Stimulated activated CD8-positive, alpha-beta memory T cell treated with anti-CD3 and anti-CD28 coated beads, Interleukin-12 subunit alpha, Interleukin-12 subunit beta, amount 100 ng/mL, for 24 hours (primary cell): ENCODE measurements around the gene CRYBA2.

Experiments used
- DNase-seq: peaks from one replicate; pipeline ENCODE4 v3.0.0-alpha.2; 2020; ENCODE audit errors: extremely low read depth

CRYBA2 gene

DNA sequence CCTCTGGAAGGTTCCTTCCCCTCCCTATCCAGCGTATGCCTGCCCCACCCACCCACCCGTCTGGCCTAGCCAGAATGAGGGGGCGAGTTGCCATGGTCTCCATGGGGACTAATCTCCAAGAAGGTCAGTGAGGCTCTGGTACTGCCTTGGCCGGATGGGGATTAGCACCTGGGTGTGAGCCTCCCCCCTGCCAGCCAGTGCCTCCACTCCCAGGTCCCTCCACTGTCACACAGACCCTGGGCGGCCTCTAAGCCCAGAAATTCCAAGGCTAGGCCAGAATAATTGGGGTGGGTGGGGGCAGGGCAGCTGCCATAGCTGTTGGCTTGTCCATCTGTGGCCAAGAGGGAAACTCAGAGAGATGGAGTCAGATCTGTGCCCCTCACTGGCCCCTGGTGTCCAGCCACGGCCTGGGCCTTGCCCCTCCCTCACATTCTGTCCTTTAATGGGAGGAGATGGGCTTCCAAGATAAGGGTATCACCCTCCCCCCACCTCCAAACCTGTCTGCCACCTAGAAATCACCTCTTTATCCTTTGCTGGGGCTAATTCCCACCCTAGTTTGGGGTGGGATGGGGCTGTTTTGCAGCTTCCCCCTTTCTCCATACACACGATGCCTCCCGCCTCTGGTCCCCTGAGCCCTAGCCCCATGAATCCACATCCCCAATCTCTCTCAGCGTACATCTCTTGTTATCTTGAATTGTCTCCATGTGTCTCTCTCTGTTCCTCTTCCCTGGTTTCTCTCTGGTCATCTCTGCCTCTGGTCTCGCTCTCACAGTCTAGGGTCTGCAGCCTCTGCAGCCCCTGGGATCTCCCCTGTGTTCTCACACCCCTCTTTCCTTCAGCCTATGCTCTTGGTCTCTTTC is 6.0 kb upstream of the CRYBA2 start:
- DNase-seq = no peak

DNA sequence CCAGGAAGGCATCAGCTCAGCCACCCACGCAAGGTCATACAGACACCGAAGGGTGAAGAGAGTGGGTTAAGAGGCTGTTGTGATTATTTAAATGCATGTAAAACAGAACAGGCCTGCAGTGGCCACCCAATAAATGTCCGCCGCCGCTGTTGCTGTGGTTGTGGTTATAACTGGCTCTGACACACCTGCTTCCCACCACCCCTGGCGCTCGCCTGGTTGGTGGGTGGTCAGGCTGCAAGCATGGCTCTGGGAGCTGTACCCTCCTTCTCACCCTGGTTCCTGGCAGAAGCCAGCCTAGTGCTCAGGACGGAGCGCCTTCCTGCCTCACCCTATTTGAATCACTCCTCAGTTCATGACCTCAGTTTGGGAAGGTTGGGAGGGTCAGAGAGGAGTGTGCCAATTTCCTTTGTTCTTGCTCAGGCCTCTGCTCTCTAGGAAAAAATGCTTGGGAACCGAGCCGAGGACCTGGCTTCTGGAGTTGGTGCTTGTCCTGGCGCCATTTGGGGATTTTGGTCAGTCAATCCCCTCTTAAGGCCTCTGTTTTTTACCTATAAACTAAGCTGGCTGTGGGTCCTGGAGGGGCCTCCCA is 5.3 kb upstream of the CRYBA2 start:
- no peak for DNase-seq

DNA sequence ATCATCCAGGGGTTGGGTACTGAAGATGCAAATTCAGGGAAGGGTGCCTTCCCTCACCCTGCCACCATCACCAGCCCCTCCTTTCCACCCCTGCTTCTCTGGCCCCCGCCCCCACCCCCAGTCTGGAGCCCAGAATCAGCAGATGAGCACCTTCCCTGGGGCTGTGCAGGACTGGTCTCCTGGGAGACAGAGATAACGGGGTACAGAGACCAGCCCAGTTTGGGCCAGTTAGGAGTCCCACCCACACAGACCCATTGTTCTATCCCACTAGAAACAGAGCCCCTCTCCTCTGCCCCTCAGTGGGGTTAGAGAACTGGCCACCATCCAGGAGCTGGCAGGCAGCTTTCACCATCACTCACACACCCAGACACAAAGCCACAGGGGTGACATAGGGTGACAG is 4.5 kb upstream of the CRYBA2 start:
- DNase-seq = no peak

DNA sequence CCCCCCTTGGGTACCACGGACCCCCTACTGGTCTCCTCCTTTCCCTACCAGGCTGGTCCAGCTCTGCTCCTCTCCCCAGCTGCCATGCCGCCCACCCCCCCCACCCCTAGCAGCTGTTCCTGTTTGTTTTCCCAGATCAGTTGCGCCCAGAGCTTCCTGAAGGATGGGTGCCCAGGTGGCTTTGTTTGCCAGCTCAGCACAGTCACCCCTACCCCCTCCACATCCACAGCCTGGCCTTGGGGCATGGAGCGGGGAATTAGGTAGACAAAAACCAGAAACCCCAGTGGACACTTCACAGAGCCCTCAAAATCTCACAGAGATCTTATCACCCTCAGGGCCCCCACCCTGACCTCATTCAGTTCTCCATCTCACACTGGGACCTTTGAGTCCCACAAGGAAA is 3.7 kb upstream of the CRYBA2 start:
- no peak for DNase-seq

DNA sequence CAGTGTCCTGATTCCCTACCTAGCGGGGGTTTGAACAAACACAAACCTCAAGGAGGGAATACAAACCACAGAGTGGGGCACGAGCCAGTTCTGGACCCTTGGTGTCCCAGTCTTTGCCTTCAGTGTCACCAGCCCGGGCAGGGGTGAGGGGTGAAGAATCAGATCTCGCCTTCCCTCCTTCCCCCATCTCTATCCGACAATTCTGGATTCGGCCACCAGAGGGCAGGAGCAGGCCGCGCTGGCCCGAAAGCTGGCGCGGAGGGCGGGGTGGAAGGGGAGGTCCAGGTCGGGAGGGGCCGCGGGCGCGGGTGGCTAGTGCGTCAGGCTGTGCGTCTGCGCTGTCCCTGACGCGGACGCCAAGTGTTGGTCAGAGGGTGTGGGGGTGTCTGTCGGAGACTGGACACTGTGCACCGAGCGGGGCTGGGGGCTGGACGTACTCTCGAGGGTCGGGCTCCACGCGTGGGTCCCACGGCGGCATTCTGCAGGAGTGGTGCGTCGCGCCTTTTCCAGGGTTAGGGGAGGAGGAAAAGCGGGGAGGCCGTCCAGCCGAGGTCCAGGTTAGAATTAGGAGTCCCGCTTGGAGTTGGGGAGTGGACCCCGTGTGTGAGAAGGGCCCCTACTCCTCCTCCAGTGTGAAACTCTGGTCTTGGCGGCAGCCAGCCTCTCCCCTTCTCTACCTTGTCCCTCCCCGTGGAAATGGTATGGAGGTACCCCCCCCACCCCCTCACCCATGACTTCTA is 2.9 kb upstream of the CRYBA2 start:
- peak; percentile 55 for DNase-seq

DNA sequence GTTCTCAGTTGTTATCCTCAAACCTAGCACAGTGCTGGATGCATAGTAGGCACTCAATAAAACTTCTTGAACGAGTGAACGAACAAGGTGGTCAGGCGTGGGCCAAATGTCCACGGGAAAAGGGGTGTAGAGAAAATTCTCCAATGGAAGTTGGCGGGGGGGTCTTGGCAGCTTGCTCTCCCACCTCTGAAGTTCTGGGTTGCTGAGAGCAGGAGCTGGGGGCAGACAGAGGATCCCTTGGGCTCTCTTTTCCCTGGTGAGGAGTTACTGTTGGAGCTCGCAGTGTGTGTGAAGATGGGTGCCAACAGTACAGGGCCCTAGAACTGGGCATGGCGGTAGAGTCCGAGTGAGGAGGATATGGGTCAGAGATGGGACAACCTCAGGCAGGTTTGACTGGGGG is 2.3 kb upstream of the CRYBA2 start:
- no peak for DNase-seq

DNA sequence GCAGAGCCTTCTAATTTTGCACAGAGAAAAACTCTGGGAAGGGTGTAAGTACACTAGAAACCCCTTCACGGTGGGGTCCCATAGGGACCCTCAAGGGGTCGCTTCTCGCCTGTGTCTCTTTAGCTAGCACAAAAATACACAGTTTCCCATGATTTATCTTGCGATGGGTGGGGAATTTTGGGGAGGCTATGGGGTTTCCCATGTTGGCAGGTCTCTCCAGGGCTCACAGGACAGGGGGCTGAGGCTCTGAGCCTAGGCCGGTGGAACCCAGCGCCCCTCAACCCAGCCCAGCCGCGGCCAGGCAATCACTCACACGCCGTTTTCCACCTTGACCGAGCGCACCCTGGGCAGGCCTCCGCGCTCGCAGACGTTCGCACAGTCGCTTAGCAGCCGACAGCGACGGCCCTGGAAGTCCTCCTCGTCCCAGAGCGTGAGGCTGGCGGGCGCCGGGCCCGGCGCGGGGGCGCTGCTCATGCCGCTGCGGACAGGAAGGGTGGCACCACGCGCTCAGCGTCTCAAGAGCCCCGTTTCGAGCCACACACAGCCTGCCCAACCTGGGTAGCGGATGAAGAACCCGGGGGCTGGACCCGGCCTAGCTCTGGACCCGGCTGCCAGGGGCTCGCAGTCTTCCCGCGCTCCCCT is 398 bp downstream of the CRYBA2 start:
- DNase-seq = no peak

DNA sequence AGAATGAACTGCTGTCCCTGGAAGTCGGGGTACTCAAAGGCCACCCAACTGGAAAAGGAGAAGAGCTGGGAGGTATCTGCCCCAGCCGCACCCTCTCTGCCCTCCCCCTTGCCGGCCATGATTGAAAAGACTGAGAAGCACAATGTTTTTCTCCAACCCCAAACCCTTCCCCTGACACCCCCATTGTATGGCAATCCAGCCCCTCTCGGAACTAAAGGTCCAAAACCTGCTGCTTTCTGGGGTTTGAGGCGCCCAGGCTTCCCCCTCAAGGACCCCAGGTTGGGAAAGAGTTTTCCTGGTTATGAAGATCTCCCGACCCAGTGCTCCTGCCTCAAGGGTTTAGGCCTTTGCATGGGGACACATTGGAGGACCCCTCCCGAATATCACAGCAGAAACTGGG is 1.0 kb downstream of the CRYBA2 start:
- no peak for DNase-seq

DNA sequence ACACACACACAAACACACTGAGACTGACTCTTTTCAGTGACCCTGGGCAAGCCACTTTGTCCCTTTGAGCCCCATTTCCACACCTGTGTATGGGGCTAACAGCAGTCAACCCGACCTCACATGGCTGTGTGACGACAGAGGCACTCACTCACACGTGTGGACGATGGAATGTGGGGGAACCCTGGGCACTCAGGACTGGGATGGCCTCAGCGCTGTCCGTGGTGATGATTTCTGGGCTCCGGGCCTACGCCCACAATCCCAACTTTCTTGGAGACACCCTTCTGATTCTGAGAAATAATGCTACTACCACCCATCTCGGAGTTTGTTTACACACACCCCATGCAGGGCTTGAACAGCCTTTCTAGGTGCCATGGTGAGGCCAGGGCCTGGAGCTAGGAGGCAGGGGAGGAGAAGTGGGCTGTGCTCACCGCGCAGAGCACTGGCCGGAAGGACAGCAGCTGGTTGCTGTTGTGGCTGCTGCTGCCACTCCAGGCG is 1.5 kb downstream of the CRYBA2 start:
- DNase-seq = no peak

DNA sequence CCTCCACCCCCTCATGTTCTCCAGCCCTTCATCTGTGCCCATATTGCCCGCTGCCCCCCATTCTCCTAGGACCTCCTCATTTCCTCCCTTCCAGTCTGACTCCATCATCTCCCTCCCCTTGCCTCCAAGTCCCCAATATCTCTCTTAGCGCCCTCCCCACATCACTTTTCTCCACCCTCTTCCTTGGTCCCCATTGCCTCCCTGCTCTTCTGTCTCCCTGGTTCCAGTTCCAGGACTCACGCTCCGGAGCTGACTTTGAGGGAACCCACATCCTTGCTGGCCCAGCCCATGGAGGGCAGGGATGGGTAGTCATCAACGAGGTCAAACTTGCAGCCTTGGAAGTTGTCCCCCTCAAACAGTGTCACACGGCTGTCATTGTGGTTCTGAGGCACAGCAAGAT is 2.6 kb downstream of the CRYBA2 start:
- no peak for DNase-seq

DNA sequence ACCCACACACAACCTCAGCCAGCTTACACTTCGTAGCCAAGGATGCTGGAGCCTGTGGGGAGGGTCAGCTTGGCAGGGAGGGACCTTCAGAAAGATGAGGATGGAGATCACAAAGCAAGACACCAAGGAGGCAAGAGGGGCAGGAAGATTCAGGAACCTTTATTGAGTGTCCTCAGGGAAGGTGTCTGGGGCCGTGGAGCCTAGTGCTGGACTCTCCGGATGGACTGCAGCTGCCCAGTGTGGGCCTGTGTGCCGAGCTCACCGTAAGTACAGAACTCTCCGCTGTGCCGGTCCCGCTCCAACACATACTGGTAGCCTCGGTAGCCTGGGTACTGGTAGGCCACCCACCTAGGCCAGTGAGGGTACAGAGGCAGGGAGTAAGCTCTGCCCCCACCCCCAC is 3.2 kb downstream of the CRYBA2 start:
- DNase-seq = no peak

DNA sequence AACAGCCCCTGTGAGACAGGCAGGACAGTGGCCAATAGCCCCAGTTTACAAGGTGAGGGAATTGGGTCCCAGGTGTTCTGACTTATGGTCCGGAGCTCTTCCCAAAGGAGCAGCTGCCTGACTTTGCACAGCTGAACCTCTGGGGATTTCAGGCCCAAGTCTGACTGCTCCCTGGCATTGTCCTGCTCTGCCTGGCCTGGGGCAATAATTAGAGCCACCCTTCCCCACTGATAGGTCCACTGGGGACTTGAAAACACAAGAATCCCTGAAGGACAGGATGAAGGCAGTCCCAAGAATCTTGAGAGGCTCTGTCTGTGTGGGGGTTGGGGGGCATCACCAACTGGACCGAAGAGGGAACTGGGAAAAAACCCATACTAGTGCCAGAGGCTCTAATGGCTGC is 4.6 kb downstream of the CRYBA2 start:
- no peak for DNase-seq

DNA sequence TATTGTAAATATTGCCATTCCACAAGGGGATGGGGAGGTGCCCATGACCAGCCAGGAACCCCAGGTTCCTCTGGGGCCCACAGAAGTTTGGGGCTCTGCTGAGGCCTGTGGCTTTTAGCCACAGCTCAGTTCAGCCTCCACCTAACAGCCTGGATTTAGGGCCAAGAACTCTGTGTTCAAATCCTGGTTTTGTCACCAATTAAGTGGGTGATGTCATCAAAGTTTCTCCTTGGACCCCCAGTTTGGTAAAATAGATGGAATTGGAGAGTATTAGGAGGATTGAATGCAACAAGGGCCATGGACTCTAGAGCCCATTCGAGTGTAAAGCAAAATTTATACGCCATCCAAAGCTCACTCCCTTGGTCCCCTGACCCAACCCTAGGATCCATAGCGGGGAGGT is 5.1 kb downstream of the CRYBA2 start:
- DNase-seq = no peak

DNA sequence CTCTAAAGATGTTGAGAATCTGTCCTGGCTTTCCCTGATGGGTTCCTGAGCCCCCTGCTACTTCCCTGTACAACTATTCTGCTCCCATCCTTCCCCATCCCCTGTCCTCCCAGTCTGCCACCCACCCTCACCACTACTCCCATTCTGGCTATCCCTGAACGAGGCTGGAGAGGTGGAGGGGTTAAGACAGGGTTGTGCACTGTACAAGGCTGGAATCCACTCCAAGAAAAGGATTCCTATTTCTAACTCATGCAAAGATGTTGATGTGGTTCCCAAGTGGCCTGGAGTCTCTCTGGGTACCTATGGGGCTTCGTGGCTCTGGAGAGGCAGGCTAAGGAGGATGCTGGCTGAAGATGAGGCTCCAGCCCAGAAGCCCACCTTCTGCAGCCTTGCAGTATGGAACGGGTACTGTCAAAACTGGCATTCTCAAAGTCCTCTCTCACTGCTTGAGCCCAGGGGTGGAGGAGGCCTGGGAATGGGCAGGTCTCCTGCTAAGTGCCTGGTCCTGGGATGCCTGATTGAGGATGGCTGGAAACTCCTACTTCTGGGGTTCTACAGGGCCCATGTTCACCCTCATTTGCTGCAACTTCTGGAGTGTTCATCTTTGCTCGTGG is 7.0 kb downstream of the CRYBA2 start:
- DNase-seq = no peak

DNA sequence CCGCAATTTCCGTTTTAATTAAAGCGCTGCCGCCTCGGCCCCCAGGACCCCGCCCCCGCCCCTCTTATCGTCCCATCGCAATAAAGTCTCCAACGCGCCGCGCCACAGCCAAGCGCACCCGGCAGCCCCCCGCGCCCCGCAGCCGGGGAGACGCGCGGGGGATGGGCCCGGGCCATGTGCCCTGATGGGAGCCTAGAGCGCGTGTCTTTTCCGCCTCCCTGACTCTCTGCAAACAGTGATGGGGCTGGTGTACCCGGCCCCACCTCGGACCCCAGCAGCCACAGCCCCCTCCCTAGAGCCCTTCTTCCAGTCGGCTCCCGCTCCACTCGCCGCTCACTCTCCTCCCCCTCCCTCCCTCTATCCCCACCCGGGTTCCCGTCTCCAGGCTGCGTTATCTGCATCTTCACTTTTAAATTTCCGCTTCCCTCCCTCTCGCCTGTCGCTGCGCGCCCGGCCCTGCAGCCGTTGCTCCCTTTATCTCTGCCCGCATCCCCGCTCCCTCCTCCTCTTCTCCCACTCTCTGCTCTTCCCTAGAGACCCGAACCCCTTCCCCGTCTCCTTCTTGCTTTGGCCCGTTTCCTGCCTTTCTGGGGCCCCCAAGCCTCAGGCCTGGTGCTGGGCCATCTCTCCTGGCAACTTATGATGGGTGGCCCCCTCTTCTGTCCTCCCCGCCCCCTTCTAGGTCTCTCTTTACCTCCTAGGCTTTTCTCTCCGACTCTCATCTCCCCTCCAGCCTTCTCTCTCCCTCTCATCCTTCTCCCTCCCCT is 7.7 kb downstream of the CRYBA2 start:
- no peak for DNase-seq

DNA sequence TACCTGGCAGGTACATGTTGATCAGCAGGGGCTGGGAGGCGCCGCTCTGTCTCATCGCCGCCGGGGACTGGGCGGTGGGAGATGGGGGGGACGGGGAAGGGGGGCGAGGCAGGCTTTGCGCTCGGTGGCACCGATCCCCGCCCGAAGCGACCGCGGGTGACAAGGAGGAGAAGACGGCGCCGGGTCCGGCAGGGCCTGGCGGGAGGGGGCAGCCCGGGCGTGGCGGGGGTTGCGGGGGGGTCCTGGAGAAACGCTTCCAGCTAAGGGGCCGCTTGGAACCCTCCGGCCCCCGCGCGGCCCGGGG is 8.2 kb downstream of the CRYBA2 start, which contains the start of gene FEV:
Gene FEV, minus strand, starts transcription at position 164 of the 304 bp plus-strand sequence. Its CDS starts 109 bp downstream, at position 55.
- DNase-seq = no peak

DNA sequence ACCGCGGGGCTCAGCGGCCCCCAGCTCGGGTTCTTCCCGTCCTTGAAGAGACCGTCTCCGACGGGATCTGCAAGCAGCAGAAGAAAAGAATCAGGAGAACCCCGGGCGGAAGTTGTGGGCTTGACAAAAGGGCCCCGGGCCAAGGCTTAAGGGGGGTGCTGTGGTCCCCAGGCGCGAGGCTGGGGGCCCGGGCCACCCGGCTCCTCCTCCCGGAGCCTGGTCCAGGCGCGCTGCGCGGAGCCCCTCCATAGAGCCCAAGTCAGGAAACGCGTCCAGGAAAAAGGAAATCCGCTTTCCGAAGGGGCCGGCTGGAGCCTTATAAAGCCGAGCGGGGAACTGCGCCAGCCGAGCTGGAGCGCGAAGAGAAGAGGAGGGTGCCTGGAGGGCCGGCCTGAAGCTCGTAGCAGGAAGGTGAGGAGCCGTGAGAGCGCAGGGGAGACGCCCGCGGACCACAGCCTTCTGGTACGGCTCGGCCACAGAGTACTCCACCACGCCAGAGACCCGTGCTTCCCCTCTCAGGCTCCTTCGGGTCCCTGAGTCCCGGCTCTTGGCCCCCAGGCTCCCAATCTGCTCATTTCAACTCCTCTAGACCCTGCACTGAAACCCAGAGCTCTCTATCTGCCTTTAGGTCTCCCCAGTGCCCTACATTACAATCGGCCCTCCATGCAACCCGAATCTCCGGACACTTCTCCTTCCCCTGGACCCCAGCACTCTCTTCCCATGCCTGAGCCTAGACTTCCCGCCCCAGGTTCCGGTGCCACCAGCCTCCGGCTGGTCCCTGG is 8.8 kb downstream of the CRYBA2 start:
- DNase-seq = no peak

DNA sequence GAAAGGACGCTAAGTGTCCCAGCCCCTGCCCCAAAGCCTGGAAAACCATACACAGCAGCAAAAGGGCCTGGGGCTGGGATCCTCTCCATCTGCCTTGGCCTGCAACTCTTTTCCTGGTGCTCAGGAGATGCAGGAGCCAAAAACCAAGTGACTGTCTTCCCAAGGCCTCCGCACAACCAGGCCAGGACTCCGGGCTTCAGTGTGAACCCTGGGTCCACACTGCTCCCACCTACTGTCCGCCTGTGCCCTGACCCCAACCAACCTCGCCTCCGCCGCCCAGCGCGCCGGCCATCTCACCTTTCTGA is 9.3 kb downstream of the CRYBA2 start:
- DNase-seq = no peak

DNA sequence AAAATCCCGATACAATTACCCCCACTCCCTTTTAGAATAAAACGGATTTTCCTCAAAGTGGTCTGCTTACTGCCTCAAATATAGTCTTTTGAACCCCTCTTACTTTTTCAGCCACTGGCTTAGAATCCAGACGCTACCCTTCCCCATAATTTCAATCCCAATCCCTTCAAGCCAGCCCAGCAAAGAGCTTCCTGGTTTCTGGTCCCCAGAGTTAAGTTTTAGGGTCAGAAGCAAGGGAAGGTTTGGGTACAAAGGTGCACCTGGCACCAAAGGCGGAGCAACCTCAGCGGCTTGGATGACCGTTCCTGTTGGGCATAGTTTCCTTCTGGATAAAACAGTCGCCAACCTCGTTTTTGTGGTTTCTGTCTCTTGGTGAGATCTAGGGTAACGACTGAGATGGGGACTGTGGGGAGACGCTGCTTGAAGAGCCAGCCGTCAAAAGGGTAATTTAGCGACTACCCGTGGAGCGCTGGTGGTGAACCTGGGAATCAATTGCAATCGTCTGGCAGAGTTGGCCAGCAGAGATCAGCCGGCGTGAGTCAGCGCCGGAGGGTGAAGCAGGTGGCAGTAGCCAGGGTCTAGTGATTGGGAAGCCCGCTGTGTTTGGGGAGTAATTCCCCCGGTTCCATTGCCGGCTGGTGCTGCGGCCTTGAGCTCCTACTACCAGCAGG is 9.8 kb downstream of the CRYBA2 start:
- DNase-seq = no peak
